GM12891 (cell line): ENCODE data around the gene TMEM129.

Source experiments
- POLR2A ChIP-seq: IDR thresholded peaks from 2 replicates; pipeline ENCODE4 v1.6.1; 2011; ENCODE audit warnings: low read depth, low read length, control low read depth
- POLR2AphosphoS5 ChIP-seq: IDR thresholded peaks from 2 replicates; pipeline ENCODE4 v1.6.1; 2011; ENCODE audit warnings: low read depth, low read length, control low read depth
- SPI1 ChIP-seq: IDR thresholded peaks from 2 replicates; pipeline ENCODE4 v1.6.1; 2011; ENCODE audit warnings: low read depth, low read length, control low read depth
- TAF1 ChIP-seq: IDR thresholded peaks from 2 replicates; pipeline ENCODE4 v1.6.1; 2011; ENCODE audit warnings: low read depth, low read length, control low read depth

- TF ChIP-seq POLR2AphosphoS5 (no peak), TAF1 (no peak), POLR2A (no peak), SPI1 (no peak)
Measured at GRCh38 chr4:1762264-1763010, 41.3 kb upstream of the TMEM129 start.
